Adrenal gland (tissue), 12 donors: ENCODE data around the gene WIPF3. TPM values are rescaled to one million over a fixed set of nuclear protein-coding genes. Genes with fewer than 3 reads are reported as not detected.

Experiments used
- DNase-seq, 7 donors: peaks; one replicate each; pipeline ENCODE4 v3.0.0-alpha.2; 2019 to 2020
- H3K27ac ChIP-seq, 5 donors: fragments of 200-600 bp; sonication (generic) in 4 of 5; 1 replicate in 3 of 5; 2 replicates in 2 of 5; pipeline versions ENCODE4 v1.5.1 to v1.8.0; 2016 to 2020; ENCODE audit warnings: mild to moderate bottlenecking in 1 of 5
- H3K27me3 ChIP-seq: fragments of 200-600 bp; 2 replicates; pipeline ENCODE4 v1.8.0; 2021
- H3K36me3 ChIP-seq, 2 donors: fragments of 200-600 bp; replicated peaks in 1 of 2; 1 replicate in 1 of 2; 2 replicates in 1 of 2; pipeline versions ENCODE4 v1.5.1 to v1.8.0; 2018 to 2022
- H3K4me1 ChIP-seq, 2 donors: fragments of 200-600 bp; replicated peaks in 1 of 2; 1 replicate in 1 of 2; 2 replicates in 1 of 2; pipeline versions ENCODE4 v1.5.1 to v1.8.0; 2018 to 2021
- H3K4me3 ChIP-seq, 4 donors: fragments of 200-600 bp; sonication (generic) in 3 of 4; one replicate each; pipeline ENCODE4 v1.5.1; 2016 to 2018
- H3K9me3 ChIP-seq, 3 donors: fragments of 200-600 bp; sonication (generic) in 1 of 3; replicated peaks in 1 of 3; 1 replicate in 2 of 3; 2 replicates in 1 of 3; pipeline versions ENCODE4 v1.5.1 to v1.8.0; 2016 to 2021
- POLR2A ChIP-seq, 2 donors: fragments of 450-650 bp; IDR thresholded peaks; one replicate each; pipeline ENCODE4 v1.6.1; 2017; ENCODE audit warnings: antibody characterized with exemption in 2 of 2, mild to moderate bottlenecking in 2 of 2, moderate library complexity in 1 of 2
- WGBS, 4 donors: extraction: QIAGEN DNeasy Blood & Tissue Kit in 2 of 4; methylation state at CpG; one replicate each; pipeline versions ENCODE4 v1.1.5 to v1.1.7; 2013 to 2017; 5-methylcytosine and 5-hydroxymethylcytosine counted together
- intact Hi-C, 2 donors: fragments of 100-400 bp; cut with DNase I; formaldehyde crosslinking; loops; one replicate each; pipeline versions ENCODE4 v1.14.1 to v1.15.0; 2022 to 2023
- polyA plus RNA-seq, 3 donors: library from polyadenylated mRNA; stranded (reverse); fragments of 200-250 nt in 2 of 3; fragments of 350-450 nt in 1 of 3; fragmentation: Illumina TruSeq in 1 of 3; extraction: RNeasy Lipid Tissue Mini Kit (QIAGEN cat#74804) in 1 of 3; gene quantifications; one replicate each; pipeline ENCODE4 v1.2.3, GENCODE V29; 2013 to 2014
- total RNA-seq, 9 donors: library from RNA; depleted of rRNA in 4 of 9; stranded (reverse); fragments of >200 nt in 4 of 9; fragments of 120-200 nt in 1 of 9; fragmentation: NEBNext Ultra II Directional in 1 of 9; extraction: Animal tissue kit (Norgen Biotek cat#: 25700) in 1 of 9; gene quantifications; one replicate each; pipeline versions ENCODE4 v1.1.0 to v1.2.4, GENCODE V29; 2013 to 2023
- TF ChIP-seq, protein P1 (sequence below), 6 experiments: fragments of 450-650 bp in 4 of 6; fragments of 200-600 bp in 2 of 6; sonication (generic) in 1 of 6; IDR thresholded peaks; 1 replicate in 5 of 6; 2 replicates in 1 of 6; pipeline versions ENCODE4 v1.5.1 to v1.8.0; 2016 to 2021; ENCODE audit warnings: antibody characterized with exemption in 6 of 6, mild to moderate bottlenecking in 2 of 6, moderate library complexity in 1 of 6
- donor health status: healthy with polysubstance abuse.
- donor health status: Bipolar disorder and iron deficiency.
- donor health status: DM: yes; HTN: yes; CAD: no.
- donor health status: DM: no; HTN: no; CAD: no.
- donor health status: DM: no; HTN: no; CAD: no.
- donor health status: DM: yes; HTN: yes; CAD: no.

WIPF3 gene
- total and polyA plus RNA-seq, 12 donors = 0.50 to 16.0 (median 5.2) TPM

DNA sequence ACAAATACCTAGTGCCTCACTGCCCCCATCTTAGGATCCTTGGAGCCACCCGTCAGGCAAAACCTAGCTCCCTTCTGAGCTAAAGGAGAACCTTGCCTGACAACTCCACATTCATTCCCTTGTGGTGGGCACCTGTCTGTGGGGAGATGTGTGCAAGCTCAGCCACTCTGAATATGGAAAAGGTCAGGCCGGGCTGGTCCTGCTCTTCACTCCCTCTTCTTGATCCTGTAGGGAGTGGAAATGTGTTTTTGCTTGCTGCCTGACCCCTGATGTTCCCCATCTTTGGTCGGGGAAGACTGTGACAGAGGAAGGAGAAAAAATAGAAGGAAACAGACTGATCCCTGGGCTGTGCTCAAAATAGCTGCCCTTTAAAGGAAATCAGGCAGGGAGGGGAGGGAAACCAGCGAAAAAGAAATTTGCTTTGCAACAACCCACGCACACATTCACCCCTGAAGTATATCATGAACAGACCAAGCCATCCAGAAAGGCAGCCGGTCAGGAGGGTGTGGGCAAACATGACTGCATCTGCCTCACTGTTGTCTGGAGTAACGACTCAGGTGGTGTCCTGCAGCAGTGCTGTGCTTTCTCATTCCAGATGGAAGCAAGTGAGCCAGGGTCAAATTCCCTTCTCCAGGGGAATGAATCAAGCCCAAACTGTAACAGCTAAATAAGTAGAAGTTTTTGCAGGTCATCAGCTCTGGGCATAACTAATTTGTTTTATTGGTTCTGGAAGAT, 109.3 kb downstream of the WIPF3 start:
- peak overlapping the region in 1 of 5 donors; percentile 12 for H3K27ac ChIP-seq
- H3K4me1 ChIP-seq = peaks cover 0 to 9% of the 10 kb centered on the region in 2 donors
- no peak overlapping the region for H3K4me3 ChIP-seq
- DNase-seq = peak in 1 of 7 donors; percentile 67
- TF ChIP-seq, protein P1, sequence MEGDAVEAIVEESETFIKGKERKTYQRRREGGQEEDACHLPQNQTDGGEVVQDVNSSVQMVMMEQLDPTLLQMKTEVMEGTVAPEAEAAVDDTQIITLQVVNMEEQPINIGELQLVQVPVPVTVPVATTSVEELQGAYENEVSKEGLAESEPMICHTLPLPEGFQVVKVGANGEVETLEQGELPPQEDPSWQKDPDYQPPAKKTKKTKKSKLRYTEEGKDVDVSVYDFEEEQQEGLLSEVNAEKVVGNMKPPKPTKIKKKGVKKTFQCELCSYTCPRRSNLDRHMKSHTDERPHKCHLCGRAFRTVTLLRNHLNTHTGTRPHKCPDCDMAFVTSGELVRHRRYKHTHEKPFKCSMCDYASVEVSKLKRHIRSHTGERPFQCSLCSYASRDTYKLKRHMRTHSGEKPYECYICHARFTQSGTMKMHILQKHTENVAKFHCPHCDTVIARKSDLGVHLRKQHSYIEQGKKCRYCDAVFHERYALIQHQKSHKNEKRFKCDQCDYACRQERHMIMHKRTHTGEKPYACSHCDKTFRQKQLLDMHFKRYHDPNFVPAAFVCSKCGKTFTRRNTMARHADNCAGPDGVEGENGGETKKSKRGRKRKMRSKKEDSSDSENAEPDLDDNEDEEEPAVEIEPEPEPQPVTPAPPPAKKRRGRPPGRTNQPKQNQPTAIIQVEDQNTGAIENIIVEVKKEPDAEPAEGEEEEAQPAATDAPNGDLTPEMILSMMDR (IDR thresholded peaks at IDR 0.05) = no peak
- no peak for TF ChIP-seq POLR2A (IDR thresholded peaks at IDR 0.05)
- H3K36me3 ChIP-seq = no peaks in the 10 kb centered on the region
- no peaks in the 10 kb centered on the region for H3K9me3 ChIP-seq
- intact Hi-C loops = no loop called here
- H3K27me3 ChIP-seq = no peaks in the 10 kb centered on the region
- 50 to 58% (median 50%) methylated on average over 7 of the region's 7 CpGs for WGBS, 4 donors

DNA sequence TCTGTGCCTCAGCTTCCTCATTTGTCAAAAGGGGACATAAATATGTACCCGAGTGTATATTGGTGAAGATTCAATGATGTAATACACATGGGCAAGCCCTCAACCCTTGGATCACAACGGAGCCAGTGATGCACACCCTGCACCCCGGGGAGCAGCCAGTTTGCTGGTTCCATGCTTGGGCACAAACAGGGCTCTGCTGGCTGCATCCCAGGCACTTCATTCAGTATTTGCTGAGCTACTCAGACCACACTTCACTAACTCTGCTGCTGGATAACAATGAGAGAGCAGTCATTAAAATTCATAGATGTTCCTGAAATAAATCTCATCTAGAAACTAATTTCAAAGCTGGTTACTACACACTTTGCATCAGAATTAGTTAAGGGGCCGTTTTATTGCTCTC, 111.3 kb downstream of the WIPF3 start:
- Histone ChIP-seq H3K4me1 (peaks cover 0 to 9% of the 10 kb centered on the region in 2 donors), H3K27ac (no peak overlapping the region), H3K9me3 (no peaks in the 10 kb centered on the region), H3K27me3 (no peaks in the 10 kb centered on the region), H3K4me3 (no peak overlapping the region), H3K36me3 (peaks cover 0 to 6% of the 10 kb centered on the region in 2 donors)
- DNase-seq = no peak
- intact Hi-C loops = no loop called here
- no peak for TF ChIP-seq POLR2A (IDR thresholded peaks at IDR 0.05)
- TF ChIP-seq, protein P1 (IDR thresholded peaks at IDR 0.05) = no peak
- 87 to 95% (median 91%) methylated on average over 3 to 4 of the region's 4 CpGs for WGBS, 4 donors

DNA sequence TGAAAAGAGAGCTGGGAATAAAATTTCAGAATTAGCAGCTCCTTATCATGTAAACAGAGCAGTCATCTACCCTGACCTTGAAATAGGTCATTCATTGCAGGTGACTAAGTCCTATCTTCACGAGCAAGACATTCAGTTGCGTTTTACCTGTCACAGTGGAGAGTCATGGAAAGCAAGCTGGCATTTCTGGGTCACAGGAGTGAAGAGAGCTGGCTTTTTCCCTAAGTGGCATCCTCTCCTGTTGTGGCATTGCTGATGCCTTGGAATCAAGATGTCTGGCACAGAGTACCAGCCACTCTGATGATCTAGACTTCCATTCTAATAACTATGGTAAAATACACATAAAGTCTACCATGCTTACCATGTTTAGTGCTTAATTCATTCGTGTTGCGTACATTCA, 112.5 kb downstream of the WIPF3 start:
- Histone ChIP-seq H3K4me1 (peaks cover 0 to 9% of the 10 kb centered on the region in 2 donors), H3K9me3 (no peaks in the 10 kb centered on the region), H3K27me3 (no peaks in the 10 kb centered on the region), H3K27ac (no peak overlapping the region), H3K4me3 (no peak overlapping the region), H3K36me3 (peaks cover 0 to 17% of the 10 kb centered on the region in 2 donors)
- DNase-seq = no peak
- TF ChIP-seq POLR2A (IDR thresholded peaks at IDR 0.05) = no peak
- TF ChIP-seq, protein P1 (IDR thresholded peaks at IDR 0.05) = no peak
- 70 to 86% (median 75%) methylated on average over 4 of the region's 4 CpGs for WGBS, 4 donors
- intact Hi-C loops = no loop called here

DNA sequence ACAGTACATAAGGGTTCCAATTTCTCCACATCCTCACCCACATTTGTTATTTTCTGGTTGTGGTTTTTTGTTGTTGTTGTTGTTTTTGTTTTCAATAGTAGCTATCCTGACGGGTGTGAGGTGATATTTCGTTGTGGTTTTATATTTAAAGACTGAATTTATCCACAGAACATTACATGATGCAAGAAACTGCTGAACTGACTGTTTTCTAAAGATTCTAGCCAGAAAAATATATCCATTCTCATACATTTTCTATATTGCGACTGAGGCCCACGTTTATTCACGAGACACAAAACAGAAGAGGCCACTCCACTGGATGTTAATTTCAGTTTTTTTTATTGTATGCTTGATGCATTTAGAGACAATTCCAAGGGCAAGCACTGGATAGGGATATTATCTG, 113.5 kb downstream of the WIPF3 start:
- DNase-seq = no peak
- Histone ChIP-seq H3K36me3 (peaks cover 0 to 17% of the 10 kb centered on the region in 2 donors), H3K27me3 (no peaks in the 10 kb centered on the region), H3K27ac (no peak overlapping the region), H3K4me1 (peaks cover 0 to 9% of the 10 kb centered on the region in 2 donors), H3K4me3 (no peak overlapping the region), H3K9me3 (no peaks in the 10 kb centered on the region)
- WGBS, 4 donors = 92 to 94% (median 94%) methylated on average over 5 of the region's 5 CpGs
- TF ChIP-seq, protein P1 (IDR thresholded peaks at IDR 0.05) = no peak
- no peak for TF ChIP-seq POLR2A (IDR thresholded peaks at IDR 0.05)
- intact Hi-C loops = loop anchor here (5.0 to 10.0 kb wide), 3 partner anchors 145 to 172 kb away; no protein-coding TSS in a partner anchor
